H9 (cell line): ENCODE measurements around the gene SORBS1. TPM values are rescaled to one million over a fixed set of nuclear protein-coding genes. Genes with fewer than 3 reads are reported as not detected.

ENCODE experiments used
- DNase-seq: peaks from one replicate; pipeline ENCODE4 v3.0.0-alpha.2; 2017
- H2AFZ ChIP-seq: one replicate; pipeline ENCODE4 v1.6.1; 2013; ENCODE audit warnings: mild to moderate bottlenecking, low read length, control low read depth, moderate library complexity
- H2AK5ac ChIP-seq: 2 replicates; pipeline ENCODE4 v1.6.1; 2013; ENCODE audit warnings: low read length, control low read depth, mixed read lengths; ENCODE audit not compliant: insufficient read length
- H2BK120ac ChIP-seq: one replicate; pipeline ENCODE4 v1.6.1; 2013; ENCODE audit warnings: low read depth, mild to moderate bottlenecking, low read length, control low read depth, inconsistent platforms; ENCODE audit not compliant: poor library complexity, severe bottlenecking
- H2BK12ac ChIP-seq: 2 replicates; pipeline ENCODE4 v1.6.1; 2013; ENCODE audit warnings: low read length, control low read depth, mixed read lengths, low read depth; ENCODE audit not compliant: insufficient read length
- H2BK15ac ChIP-seq: 2 replicates; pipeline ENCODE4 v1.6.1; 2013; ENCODE audit warnings: low read depth, low read length, control low read depth
- H2BK20ac ChIP-seq: one replicate; pipeline ENCODE4 v1.6.1; 2013; ENCODE audit warnings: low read depth, mild to moderate bottlenecking, low read length, control low read depth, inconsistent platforms; ENCODE audit not compliant: poor library complexity, severe bottlenecking
- H2BK5ac ChIP-seq: 2 replicates; pipeline ENCODE4 v1.6.1; 2013; ENCODE audit warnings: low read length, control low read depth, mixed read lengths; ENCODE audit not compliant: insufficient read length
- H3K14ac ChIP-seq: 2 replicates; pipeline ENCODE4 v1.6.1; 2013; ENCODE audit warnings: low read length, control low read depth; ENCODE audit not compliant: insufficient read depth
- H3K18ac ChIP-seq: 2 replicates; pipeline ENCODE4 v1.6.1; 2013; ENCODE audit warnings: low read depth, mild to moderate bottlenecking, mixed read lengths, low read length, control low read depth; ENCODE audit not compliant: insufficient read length
- H3K23ac ChIP-seq: 2 replicates; pipeline ENCODE4 v1.6.1; 2013; ENCODE audit warnings: low read length, control low read depth, mixed read lengths, low read depth; ENCODE audit not compliant: insufficient read length
- H3K23me2 ChIP-seq: 2 replicates; pipeline ENCODE4 v1.6.1; 2013; ENCODE audit warnings: low read depth, mild to moderate bottlenecking, mixed read lengths, low read length, control low read depth; ENCODE audit not compliant: insufficient read length, poor library complexity, severe bottlenecking
- H3K27ac ChIP-seq: 2 replicates; pipeline ENCODE4 v1.5.1; 2013; ENCODE audit warnings: low read length, control low read depth, mixed read lengths, low read depth; ENCODE audit not compliant: insufficient read length
- H3K27me3 ChIP-seq: 2 replicates; pipeline ENCODE4 v1.6.1; 2013; ENCODE audit warnings: low read length, control low read depth, inconsistent platforms; ENCODE audit not compliant: insufficient read depth
- H3K4ac ChIP-seq: 2 replicates; pipeline ENCODE4 v1.6.1; 2013; ENCODE audit warnings: low read depth, mild to moderate bottlenecking, control low read depth, inconsistent platforms, low read length, moderate library complexity
- H3K4me1 ChIP-seq: 2 replicates; pipeline ENCODE4 v1.6.1; 2013; ENCODE audit warnings: low read length, control low read depth, inconsistent platforms; ENCODE audit not compliant: insufficient read depth
- H3K4me2 ChIP-seq: 2 replicates; pipeline ENCODE4 v1.6.1; 2013; ENCODE audit warnings: low read length, control low read depth, mixed read lengths; ENCODE audit not compliant: insufficient read length, insufficient read depth
- H3K56ac ChIP-seq: 2 replicates; pipeline ENCODE4 v1.6.1; 2013; ENCODE audit warnings: low read depth, mild to moderate bottlenecking, mixed read lengths, low read length, control low read depth; ENCODE audit not compliant: insufficient read length
- H3K79me1 ChIP-seq: 2 replicates; pipeline ENCODE4 v1.6.1; 2013; ENCODE audit warnings: low read depth, mild to moderate bottlenecking, moderate library complexity, low read length, control low read depth, inconsistent platforms; ENCODE audit not compliant: insufficient read depth, poor library complexity, severe bottlenecking
- H3K79me2 ChIP-seq: 2 replicates; pipeline ENCODE4 v1.6.1; 2013; ENCODE audit warnings: low read length, control low read depth, inconsistent platforms; ENCODE audit not compliant: insufficient read depth
- H3K9ac ChIP-seq: 2 replicates; pipeline ENCODE4 v1.6.1; 2013; ENCODE audit warnings: low read length, control low read depth, mixed read lengths; ENCODE audit not compliant: insufficient read length; ENCODE audit errors: extremely low read depth
- H3K9me3 ChIP-seq: one replicate; pipeline ENCODE4 v1.6.1; 2013; ENCODE audit warnings: low read depth, low read length, inconsistent platforms; ENCODE audit not compliant: control insufficient read depth
- H3T11ph ChIP-seq: one replicate; pipeline ENCODE4 v1.6.1; 2013; ENCODE audit warnings: mild to moderate bottlenecking, low read length, control low read depth, inconsistent platforms
- H4K20me1 ChIP-seq: one replicate; pipeline ENCODE4 v1.6.1; 2013; ENCODE audit not compliant: control insufficient read depth, insufficient read length, insufficient read depth
- H4K5ac ChIP-seq: 2 replicates; pipeline ENCODE4 v1.6.1; 2013; ENCODE audit warnings: low read depth, mild to moderate bottlenecking, mixed read lengths, low read length, control low read depth; ENCODE audit not compliant: insufficient read length
- H4K8ac ChIP-seq: replicated peaks from 2 replicates; pipeline ENCODE4 v1.6.1; 2013; ENCODE audit warnings: low read length, control low read depth, mixed read lengths, low read depth; ENCODE audit not compliant: insufficient read length
- H4K91ac ChIP-seq: 2 replicates; pipeline ENCODE4 v1.6.1; 2013; ENCODE audit warnings: low read depth, mild to moderate bottlenecking, moderate library complexity, mixed read lengths, low read length, control low read depth; ENCODE audit not compliant: insufficient read length
- H3K27ac Mint-ChIP-seq, 3 experiments: 2 replicates in 2 of 3; 3 replicates in 1 of 3; pipeline ENCODE4 v1.8.0; 2020 to 2021; ENCODE audit warnings: mixed read lengths in 3 of 3, mild to moderate bottlenecking in 1 of 3, moderate library complexity in 1 of 3
- H3K27me3 Mint-ChIP-seq: 2 replicates; pipeline ENCODE4 v1.8.0; 2021; ENCODE audit warnings: low read depth, mild to moderate bottlenecking, moderate library complexity, mixed read lengths
- H3K36me3 Mint-ChIP-seq, 3 experiments: 2 replicates in 2 of 3; 3 replicates in 1 of 3; pipeline ENCODE4 v1.8.0; 2020 to 2021; ENCODE audit warnings: low read depth in 3 of 3, mixed read lengths in 3 of 3; ENCODE audit not compliant: insufficient read depth in 1 of 3
- H3K4me1 Mint-ChIP-seq, 2 experiments: 2 replicates each; pipeline ENCODE4 v1.8.0; 2020; ENCODE audit warnings: mixed read lengths in 2 of 2
- H3K4me3 Mint-ChIP-seq, 2 experiments: 2 replicates in 1 of 2; 3 replicates in 1 of 2; pipeline ENCODE4 v1.8.0; 2020 to 2021; ENCODE audit warnings: mild to moderate bottlenecking in 2 of 2, mixed read lengths in 2 of 2, moderate library complexity in 1 of 2
- H3K9me3 Mint-ChIP-seq, 2 experiments: 2 replicates in 1 of 2; 3 replicates in 1 of 2; pipeline ENCODE4 v1.8.0; 2020; ENCODE audit warnings: mild to moderate bottlenecking in 2 of 2, mixed read lengths in 2 of 2, moderate library complexity in 1 of 2
- CTCF ChIP-seq: fragments of 200-600 bp; sonication (generic); conservative IDR thresholded peaks from 3 replicates; pipeline ENCODE4 v1.8.0; 2021; ENCODE audit warnings: antibody characterized with exemption, mild to moderate bottlenecking
- total RNA-seq: library from RNA; stranded (reverse); gene quantifications from 2 replicates; pipeline ENCODE4 v1.2.1, GENCODE V29; 2021

Gene SORBS1
- total RNA-seq, 1 experiment from 2014 or later, result 24.3 TPM

DNA sequence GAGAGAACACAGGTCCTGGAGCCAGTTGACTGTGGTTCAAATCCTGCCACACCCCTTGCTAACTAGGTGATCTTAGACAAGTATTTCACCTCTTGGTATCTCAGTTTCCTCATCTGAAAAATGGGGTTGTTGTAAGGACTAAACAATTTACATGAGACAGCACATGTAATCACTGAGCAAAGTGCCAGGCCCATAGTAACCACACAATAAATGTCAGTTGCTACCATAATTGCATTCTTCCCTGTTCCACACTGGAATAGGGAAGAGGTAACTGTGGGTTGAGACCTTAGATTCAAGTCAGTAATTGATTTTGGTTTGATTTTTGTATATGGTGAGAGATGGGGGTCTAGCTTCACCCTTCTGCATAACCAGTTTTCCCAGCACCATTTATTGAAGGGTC, 179.0 kb downstream of the SORBS1 start:
- Histone ChIP-seq H2AFZ (no peak overlapping the region), H3K9me3 (no peaks in the 10 kb centered on the region), H3K14ac (no peak overlapping the region), H2AK5ac (no peak overlapping the region), H3K56ac (no peak overlapping the region), H3T11ph (no peak overlapping the region), H2BK120ac (no peak overlapping the region), H3K27ac (no peak overlapping the region), H3K23ac (no peak overlapping the region), H4K91ac (no peak overlapping the region), H3K4me2 (no peak overlapping the region), H2BK20ac (no peak overlapping the region), H3K4ac (no peak overlapping the region), H3K18ac (no peak overlapping the region), H4K5ac (no peak overlapping the region), H2BK15ac (no peak overlapping the region), H3K27me3 (no peaks in the 10 kb centered on the region), H3K9ac (no peak overlapping the region), H3K79me2 (no peaks in the 10 kb centered on the region), H2BK12ac (no peak overlapping the region), H3K4me1 (no peaks in the 10 kb centered on the region), H3K23me2 (no peaks in the 10 kb centered on the region), H2BK5ac (no peak overlapping the region), H3K79me1 (no peaks in the 10 kb centered on the region), H4K8ac (no peak overlapping the region), H4K20me1 (no peaks in the 10 kb centered on the region)
- H3K4me3 Mint-ChIP-seq, result no peak overlapping the region
- no peak overlapping the region for H3K27ac Mint-ChIP-seq
- peaks cover 0 to 15% (median 5%) of the 10 kb centered on the region in 3 experiments; a peak in 4 of 7 replicates for H3K36me3 Mint-ChIP-seq
- TF ChIP-seq CTCF, result no peak
- no peak for DNase-seq
- no peaks in the 10 kb centered on the region for H3K27me3 Mint-ChIP-seq
- no peaks in the 10 kb centered on the region for H3K4me1 Mint-ChIP-seq
- H3K9me3 Mint-ChIP-seq, result no peaks in the 10 kb centered on the region
